IgD-negative memory B cell (primary cell): ENCODE results near the gene RAPGEF1. TPM values are rescaled to one million over a fixed set of nuclear protein-coding genes. Genes with fewer than 3 reads are reported as not detected.
"Not testable (repeated sequence)": the region's sequence is repeated elsewhere in the genome, so short reads cannot be mapped to it uniquely, and the experiment has no call there.

Experiments used
- H3K27ac Mint-ChIP-seq, 3 donors: one replicate each; pipeline ENCODE4 v1.8.0; 2020 to 2022; ENCODE audit warnings: mild to moderate bottlenecking in 3 of 3, mixed read lengths in 3 of 3, moderate library complexity in 1 of 3
- H3K27me3 Mint-ChIP-seq: one replicate; pipeline ENCODE4 v1.8.0; 2021; ENCODE audit warnings: mixed read lengths
- H3K36me3 Mint-ChIP-seq: one replicate; pipeline ENCODE4 v1.8.0; 2020; ENCODE audit warnings: mild to moderate bottlenecking, mixed read lengths
- H3K4me1 Mint-ChIP-seq, 3 donors: one replicate each; pipeline ENCODE4 v1.8.0; 2020 to 2022; ENCODE audit warnings: mixed read lengths in 3 of 3, mild to moderate bottlenecking in 1 of 3
- H3K4me3 Mint-ChIP-seq, 4 donors: one replicate each; pipeline ENCODE4 v1.8.0; 2020 to 2022; ENCODE audit warnings: mild to moderate bottlenecking in 4 of 4, mixed read lengths in 4 of 4, moderate library complexity in 3 of 4
- H3K9me3 Mint-ChIP-seq, 3 donors: one replicate each; pipeline ENCODE4 v1.8.0; 2020 to 2021; ENCODE audit warnings: mixed read lengths in 3 of 3, mild to moderate bottlenecking in 1 of 3
- polyA plus RNA-seq: library from polyadenylated mRNA; unstranded; fragments of 300-500 nt; fragmentation: Illumina TruSeq; gene quantifications from one replicate; pipeline ENCODE4 v1.2.3, GENCODE V29; 2021

Gene RAPGEF1
- polyA plus RNA-seq, 1 donor from 2014 or later, result 40.8 TPM

DNA sequence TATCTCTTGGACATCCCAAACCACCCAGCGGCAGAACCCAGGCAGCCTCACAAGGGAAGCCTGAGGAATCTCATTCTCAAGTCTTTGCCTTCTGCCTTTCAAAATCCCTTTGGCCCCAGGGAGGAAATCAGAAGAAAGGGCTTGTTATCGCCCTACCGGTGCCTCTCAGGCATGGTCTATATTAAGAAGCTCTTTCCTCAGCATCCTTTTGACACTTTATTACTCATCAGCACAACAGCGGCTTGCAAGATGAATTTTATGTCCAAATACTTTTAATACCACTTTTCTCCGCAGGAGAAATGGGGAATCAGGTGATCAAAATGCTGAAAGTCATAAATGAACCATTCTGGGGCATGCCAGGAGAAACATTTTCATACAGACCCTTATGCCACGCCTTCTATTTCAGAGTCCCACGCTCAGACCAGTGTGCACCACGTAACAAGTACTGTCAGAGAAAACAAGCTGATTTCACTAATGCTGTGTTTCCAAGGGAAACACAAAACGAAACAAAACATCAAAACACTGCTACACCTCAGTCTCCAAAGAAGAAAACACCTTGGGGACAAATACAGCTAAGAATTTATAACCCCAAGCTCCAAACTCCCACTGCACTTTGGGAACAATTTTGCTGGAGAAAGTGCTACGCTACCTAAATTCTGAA is 30.0 kb downstream of the RAPGEF1 start:
- no peaks in the 10 kb centered on the region for H3K27me3 Mint-ChIP-seq
- H3K4me3 Mint-ChIP-seq, result peak overlapping the region; percentile 6 to 79 (median 64)
- peaks cover 5% of the 10 kb centered on the region for H3K36me3 Mint-ChIP-seq
- H3K27ac Mint-ChIP-seq, result peak overlapping the region; percentile 71 to 96 (median 93)
- no peaks in the 10 kb centered on the region for H3K9me3 Mint-ChIP-seq
- peaks cover 48 to 71% (median 56%) of the 10 kb centered on the region in 3 donors for H3K4me1 Mint-ChIP-seq

DNA sequence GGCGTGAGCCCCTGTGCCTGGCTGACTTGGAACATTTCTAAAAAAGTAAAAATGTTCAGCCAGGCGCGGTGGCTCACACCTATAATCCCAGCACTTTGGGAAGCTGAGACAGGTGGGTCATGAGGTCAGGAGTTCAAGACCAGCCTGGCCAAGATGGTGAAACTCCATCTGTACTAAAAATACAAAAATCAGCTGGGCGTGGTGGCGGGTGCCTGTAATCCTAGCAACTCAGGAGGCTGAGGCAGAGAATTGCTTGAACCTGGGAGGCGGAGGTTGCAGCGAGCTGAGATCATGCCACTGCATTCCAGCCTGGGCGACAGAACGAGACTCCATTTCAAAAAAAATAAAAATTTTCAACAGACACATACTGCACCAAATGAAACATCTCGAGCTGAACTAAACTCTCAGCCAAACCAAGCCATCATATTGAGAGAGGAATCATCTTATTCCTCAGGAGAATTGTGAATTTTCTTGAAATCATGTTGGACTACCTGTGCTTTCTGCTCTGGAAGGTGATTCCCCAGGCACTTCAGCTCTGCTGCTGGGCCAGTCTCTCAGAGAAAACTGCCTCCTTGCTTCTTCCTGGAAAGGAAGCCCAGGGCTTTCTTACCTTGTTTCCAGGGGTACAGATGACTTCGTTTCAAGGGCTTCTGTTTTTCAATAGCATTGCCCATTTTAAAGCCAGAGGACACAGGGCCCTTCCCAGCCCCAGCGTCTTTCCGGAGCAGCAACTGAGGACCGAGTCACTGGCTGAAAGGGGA is 30.7 kb downstream of the RAPGEF1 start:
- H3K9me3 Mint-ChIP-seq, H3K36me3 Mint-ChIP-seq, H3K27me3 Mint-ChIP-seq: not testable (repeated sequence)
- Mint-ChIP-seq H3K4me3 (peak overlapping the region in 3 of 4 donors; percentile 56 to 79 (median 73)), H3K4me1 (peaks cover 52 to 76% (median 62%) of the 10 kb centered on the region in 3 donors), H3K27ac (peak overlapping the region; percentile 10 to 96 (median 71))

DNA sequence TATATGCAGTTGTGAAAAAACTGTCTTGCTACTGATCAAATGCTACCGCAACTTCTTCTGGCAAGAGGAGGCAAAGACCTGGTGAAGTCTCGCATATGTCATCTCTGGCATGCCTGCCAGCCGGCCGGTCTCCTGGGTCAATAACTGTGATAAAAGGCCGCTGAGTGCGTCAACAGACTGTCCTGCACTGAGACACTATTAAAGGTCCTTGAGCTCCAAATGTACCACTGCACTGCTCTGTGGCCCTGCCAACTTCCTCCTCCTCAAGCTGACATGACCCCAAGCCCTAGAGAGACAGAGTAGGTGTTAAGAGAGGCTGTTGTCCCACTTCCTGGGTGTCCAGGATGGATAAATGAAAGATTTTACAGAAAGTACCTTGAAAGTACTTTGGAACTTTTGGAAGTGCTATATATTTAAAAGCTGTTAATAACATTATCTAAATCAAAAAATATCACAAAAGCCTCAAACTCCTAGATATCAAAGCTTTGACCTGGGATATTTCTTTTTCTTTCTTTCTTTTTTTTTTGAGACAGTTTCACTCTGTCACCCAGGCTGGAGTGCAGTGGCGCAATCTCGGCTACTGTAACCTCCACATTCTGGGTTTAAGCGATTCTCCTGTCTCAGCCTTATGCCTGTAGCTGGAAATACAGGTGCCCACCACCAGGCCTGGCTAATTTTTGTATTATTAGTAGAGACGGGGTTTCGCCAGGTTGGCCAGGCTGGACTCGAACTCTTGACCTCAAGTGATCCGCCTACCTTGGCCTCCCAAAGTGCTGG is 31.5 kb downstream of the RAPGEF1 start:
- peaks cover 56 to 81% (median 66%) of the 10 kb centered on the region in 3 donors for H3K4me1 Mint-ChIP-seq
- peak overlapping the region; percentile 58 to 96 (median 84) for H3K27ac Mint-ChIP-seq
- peaks cover 3% of the 10 kb centered on the region for H3K36me3 Mint-ChIP-seq
- H3K4me3 Mint-ChIP-seq, result peak overlapping the region; percentile 10 to 87 (median 64)
- H3K9me3 Mint-ChIP-seq, result no peaks in the 10 kb centered on the region
- H3K27me3 Mint-ChIP-seq, result no peaks in the 10 kb centered on the region

DNA sequence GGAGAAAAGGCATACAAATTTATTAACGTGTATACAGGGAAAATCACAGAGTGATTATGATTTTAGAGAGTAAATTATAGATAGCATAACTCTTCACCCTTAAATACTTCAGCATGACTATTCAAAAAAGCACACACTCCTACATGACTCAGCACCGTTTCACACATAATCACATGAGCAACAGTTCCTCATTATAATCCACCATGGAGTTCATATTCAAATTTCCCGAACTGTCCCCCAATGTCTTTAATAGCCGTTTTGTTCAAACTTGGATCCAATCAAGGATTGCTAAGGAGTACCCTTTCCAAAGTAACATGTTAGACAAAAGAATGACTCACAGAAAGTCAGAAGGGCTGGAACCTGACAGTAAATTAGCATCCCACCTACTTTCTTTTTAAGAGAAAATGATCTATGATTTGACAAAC is 32.1 kb downstream of the RAPGEF1 start:
- Mint-ChIP-seq H3K27me3 (no peaks in the 10 kb centered on the region), H3K36me3 (peaks cover 3% of the 10 kb centered on the region), H3K4me3 (peak overlapping the region in 3 of 4 donors; percentile 56 to 87 (median 70)), H3K27ac (peak overlapping the region; percentile 58 to 96 (median 73)), H3K4me1 (peaks cover 53 to 80% (median 66%) of the 10 kb centered on the region in 3 donors), H3K9me3 (no peaks in the 10 kb centered on the region)

DNA sequence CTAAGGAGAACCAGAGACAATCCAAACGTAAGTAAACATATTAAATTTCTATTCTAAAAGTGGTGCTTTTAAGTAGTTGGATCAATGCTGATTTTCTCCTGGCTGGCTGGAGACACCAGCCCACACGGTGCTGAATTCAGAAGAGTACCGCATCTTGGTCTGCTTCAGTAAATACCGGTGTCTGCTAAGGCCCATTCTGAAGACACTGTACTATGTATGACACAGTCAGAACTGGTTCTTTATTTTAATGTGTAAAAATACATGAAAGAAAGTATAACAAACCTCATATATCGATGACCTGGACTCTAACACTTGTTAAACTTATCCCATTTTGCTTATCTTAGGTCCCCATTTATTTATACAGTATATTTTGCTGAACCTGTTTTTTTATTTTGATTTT is 32.8 kb downstream of the RAPGEF1 start:
- H3K27ac Mint-ChIP-seq, result peak overlapping the region in 2 of 3 donors; percentile 21 to 73
- H3K9me3 Mint-ChIP-seq, result no peaks in the 10 kb centered on the region
- peaks cover 55 to 79% (median 70%) of the 10 kb centered on the region in 3 donors for H3K4me1 Mint-ChIP-seq
- H3K36me3 Mint-ChIP-seq, result peaks cover 3% of the 10 kb centered on the region
- H3K4me3 Mint-ChIP-seq, result peak overlapping the region in 1 of 4 donors; percentile 19
- H3K27me3 Mint-ChIP-seq, result no peaks in the 10 kb centered on the region

DNA sequence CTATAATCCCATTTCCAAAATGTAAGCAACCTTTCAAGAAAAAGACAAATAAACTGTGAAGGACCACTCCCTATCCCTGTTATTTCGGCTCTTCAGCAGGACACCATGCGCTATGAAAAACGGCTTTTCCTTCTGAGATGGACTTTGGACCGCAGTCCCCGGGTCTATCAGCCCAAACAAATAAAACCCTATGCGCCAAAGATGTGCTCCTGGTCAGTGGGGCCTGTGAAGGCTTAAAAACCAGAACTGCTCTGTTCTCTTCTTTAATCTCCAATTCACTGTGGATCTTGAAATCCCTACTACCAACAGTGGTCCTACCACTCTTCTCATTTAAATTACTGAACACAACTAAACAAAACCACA is 33.3 kb downstream of the RAPGEF1 start:
- Mint-ChIP-seq H3K27ac (peak overlapping the region in 1 of 3 donors; percentile 71), H3K27me3 (no peaks in the 10 kb centered on the region), H3K4me1 (peaks cover 56 to 79% (median 71%) of the 10 kb centered on the region in 3 donors), H3K36me3 (peaks cover 3% of the 10 kb centered on the region), H3K9me3 (no peaks in the 10 kb centered on the region), H3K4me3 (peak overlapping the region in 1 of 4 donors; percentile 19)

DNA sequence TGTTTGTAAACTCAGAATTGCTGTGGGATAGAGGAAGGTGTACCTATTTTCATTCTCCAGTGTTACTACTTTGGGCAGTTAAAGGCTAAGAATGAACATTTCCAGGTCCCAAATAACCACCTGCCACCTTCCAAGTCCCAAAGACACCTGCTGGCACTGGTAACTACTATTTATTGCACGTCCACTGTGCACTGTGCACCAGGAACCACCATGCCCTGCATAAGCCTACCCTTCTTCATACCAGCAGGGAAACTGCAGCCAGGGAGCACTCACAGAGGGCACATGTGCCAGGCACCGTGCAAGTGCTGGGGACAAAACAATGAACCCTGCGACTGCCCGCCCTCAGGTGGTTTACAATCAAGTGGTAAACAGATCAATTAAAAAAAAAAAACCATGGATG is 34.9 kb downstream of the RAPGEF1 start:
- Mint-ChIP-seq H3K4me1 (peaks cover 63 to 82% (median 70%) of the 10 kb centered on the region in 3 donors), H3K4me3 (peak overlapping the region in 2 of 4 donors; percentile 69 to 81), H3K27ac (no peak overlapping the region), H3K9me3 (no peaks in the 10 kb centered on the region), H3K36me3 (peaks cover 6% of the 10 kb centered on the region), H3K27me3 (no peaks in the 10 kb centered on the region)

DNA sequence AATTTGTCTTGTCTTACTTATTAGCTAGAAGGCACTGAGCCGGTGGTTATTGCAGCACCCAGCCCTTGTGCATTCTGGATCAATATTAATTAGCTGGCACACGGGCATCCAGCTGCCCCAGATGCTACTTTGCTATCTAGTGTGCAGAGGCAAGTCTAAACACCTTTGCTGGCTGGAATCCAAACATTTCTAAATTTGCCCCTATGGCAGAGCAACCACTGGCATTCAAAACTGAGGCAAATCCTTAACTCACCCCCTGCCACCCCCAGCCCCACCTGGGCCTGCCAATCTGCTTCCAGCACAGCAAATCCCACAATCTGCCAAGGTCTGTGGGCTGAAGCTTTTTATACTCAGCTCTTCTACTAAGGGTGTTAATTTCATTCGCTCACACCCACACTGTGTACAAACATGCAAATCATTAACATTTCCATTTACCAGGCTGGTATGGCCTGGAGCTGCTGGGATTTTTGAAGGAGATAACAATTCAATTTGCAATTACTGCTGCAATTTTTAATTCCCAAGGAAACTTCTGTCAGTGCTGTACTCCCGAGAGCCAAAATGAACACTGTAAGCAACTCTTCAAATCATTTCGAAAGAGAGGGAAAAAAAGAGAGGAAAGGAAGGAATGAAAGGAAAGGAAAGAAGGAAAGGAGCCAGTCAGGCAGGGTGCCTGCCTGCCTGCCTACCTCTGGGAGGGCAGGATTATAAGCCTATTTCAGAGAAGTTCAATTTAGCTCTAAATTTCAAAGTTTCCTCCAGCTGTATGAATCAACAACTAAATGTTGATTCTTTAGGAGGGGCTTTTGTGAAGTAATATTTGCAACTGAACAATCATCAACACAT is 35.5 kb downstream of the RAPGEF1 start:
- Mint-ChIP-seq H3K27me3 (no peaks in the 10 kb centered on the region), H3K9me3 (no peaks in the 10 kb centered on the region), H3K4me1 (peaks cover 64 to 81% (median 71%) of the 10 kb centered on the region in 3 donors), H3K4me3 (peak overlapping the region in 3 of 4 donors; percentile 52 to 81 (median 69)), H3K36me3 (peaks cover 6% of the 10 kb centered on the region), H3K27ac (no peak overlapping the region)

DNA sequence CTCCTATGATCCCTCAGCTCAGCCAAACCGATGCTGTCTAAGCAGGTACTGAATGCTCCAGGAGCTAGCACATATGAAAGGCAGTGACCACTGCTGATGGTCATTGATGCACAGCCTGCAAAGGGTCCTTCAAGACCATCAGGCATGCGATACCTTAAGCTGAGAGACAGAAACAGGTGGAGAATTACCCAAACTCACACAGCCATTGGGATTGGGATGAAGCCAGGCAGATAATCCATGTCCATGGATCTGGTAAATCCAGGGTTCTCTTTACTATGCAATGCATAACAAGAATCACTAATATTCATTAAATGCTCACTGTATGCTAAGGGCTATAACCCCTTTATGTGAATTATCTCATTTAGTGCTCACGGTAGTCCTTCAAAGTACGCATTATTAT is 36.2 kb downstream of the RAPGEF1 start:
- H3K27me3 Mint-ChIP-seq, result no peaks in the 10 kb centered on the region
- peaks cover 6% of the 10 kb centered on the region for H3K36me3 Mint-ChIP-seq
- H3K9me3 Mint-ChIP-seq, result no peaks in the 10 kb centered on the region
- H3K4me1 Mint-ChIP-seq, result peaks cover 64 to 82% (median 74%) of the 10 kb centered on the region in 3 donors
- no peak overlapping the region for H3K27ac Mint-ChIP-seq
- H3K4me3 Mint-ChIP-seq, result peak overlapping the region in 2 of 4 donors; percentile 66 to 81

DNA sequence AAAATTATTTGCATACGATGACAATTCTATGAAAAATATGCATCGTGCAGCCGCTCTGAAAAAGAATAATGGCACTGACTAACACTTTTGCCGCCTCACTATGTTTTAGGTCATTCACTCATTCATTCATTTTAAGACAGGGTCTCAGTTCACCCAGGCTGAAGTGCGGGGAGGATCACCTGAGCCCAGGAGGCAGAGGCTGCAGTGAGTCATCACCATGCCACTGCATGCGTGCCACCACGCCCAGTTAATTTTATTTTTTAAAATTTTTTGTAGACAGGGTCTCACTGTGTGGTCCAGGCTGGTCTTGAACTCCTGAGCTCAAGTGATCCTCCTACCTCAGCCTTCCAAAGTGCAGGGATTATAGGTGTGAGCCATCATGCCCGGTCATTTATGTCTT is 37.0 kb downstream of the RAPGEF1 start:
- Mint-ChIP-seq H3K36me3 (peaks cover 6% of the 10 kb centered on the region), H3K4me3 (peak overlapping the region in 1 of 4 donors; percentile 20), H3K27ac (no peak overlapping the region), H3K4me1 (peaks cover 62 to 81% (median 74%) of the 10 kb centered on the region in 3 donors), H3K9me3 (no peaks in the 10 kb centered on the region), H3K27me3 (no peaks in the 10 kb centered on the region)

DNA sequence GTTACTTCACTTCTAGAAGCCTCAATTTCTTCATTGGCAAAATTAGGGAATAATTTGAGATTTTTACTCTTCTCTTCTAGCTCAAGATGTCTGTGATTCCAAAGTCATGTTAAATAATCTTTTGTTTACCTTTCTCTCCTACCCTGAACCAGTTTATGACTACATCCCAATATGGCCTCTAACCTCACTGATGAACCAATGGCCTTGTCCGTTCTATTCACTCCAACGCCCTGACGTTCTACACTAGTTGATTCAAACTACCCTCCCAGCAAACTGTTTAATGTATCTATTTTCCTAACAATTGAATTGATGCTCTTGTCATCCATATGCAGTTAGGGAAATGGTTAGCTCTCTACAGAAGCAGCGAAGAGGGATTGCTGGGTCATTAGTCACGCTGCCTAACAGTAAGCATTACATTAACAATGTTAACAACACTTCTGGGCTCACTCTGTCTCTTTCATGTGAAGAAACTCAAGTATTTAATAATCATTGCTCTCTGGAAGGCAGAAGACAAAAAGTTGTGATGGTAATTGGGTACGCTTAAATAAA is 38.0 kb downstream of the RAPGEF1 start:
- Mint-ChIP-seq H3K4me3 (peak overlapping the region in 1 of 4 donors; percentile 26), H3K9me3 (no peaks in the 10 kb centered on the region), H3K36me3 (peaks cover 3% of the 10 kb centered on the region), H3K27ac (no peak overlapping the region), H3K27me3 (no peaks in the 10 kb centered on the region), H3K4me1 (peaks cover 61 to 81% (median 73%) of the 10 kb centered on the region in 3 donors)

DNA sequence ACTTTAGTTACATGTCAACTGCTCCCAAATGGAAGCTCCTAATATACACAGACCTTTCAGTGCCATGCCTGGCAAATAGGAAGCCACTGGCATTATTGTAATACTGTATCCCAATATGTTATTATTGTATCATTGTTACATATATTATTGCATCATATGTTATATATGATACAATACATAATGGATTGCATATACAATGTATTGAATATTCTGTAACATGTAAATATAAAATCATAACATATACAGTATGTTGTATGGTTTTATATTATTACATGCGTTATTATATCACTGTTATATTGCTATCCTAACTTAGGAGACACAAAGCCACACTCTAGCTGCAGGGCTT is 38.5 kb downstream of the RAPGEF1 start:
- peak overlapping the region in 2 of 4 donors; percentile 54 to 61 for H3K4me3 Mint-ChIP-seq
- H3K4me1 Mint-ChIP-seq, result peaks cover 62 to 82% (median 75%) of the 10 kb centered on the region in 3 donors
- H3K36me3 Mint-ChIP-seq, result peaks cover 3% of the 10 kb centered on the region
- no peak overlapping the region for H3K27ac Mint-ChIP-seq
- H3K9me3 Mint-ChIP-seq, result no peaks in the 10 kb centered on the region
- no peaks in the 10 kb centered on the region for H3K27me3 Mint-ChIP-seq

DNA sequence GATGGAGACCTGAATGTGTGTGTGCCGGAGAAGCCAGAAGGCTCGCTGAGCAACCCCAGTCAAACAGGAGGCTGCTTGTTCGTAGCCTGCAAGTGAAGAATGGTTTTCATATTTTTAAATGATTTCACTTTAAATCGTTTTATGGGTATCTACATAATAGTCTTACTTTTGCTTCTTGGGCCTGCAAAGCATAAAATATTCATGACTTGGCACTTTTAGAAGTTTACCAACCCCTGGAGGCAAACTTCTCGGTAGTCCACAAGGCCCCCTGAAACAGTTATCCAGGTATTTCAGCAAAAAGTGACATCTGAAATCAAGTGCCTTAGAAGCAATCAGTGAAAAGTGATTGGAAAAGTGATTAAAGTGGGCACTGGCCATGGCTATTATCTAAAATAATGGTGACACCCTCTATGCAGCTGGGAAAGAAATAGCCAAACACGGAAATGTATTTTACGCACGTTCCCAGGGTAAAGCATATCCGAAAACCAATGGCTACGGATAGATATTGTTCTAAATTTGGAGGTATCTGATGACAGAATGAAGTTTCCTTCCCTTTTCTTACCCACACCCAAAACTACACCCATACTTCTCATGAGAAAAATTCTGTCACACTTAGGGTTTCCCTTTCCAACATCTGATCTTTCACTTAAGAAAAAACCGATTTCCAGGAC is 39.0 kb downstream of the RAPGEF1 start:
- Mint-ChIP-seq H3K27ac (peak overlapping the region in 1 of 3 donors; percentile 3), H3K4me1 (peaks cover 66 to 83% (median 76%) of the 10 kb centered on the region in 3 donors), H3K9me3 (no peaks in the 10 kb centered on the region), H3K27me3 (no peaks in the 10 kb centered on the region), H3K4me3 (peak overlapping the region in 3 of 4 donors; percentile 4 to 61 (median 54)), H3K36me3 (peaks cover 3% of the 10 kb centered on the region)
